ENCODE measurements around the gene SPATA12.

The SPATA12 gene

DNA sequence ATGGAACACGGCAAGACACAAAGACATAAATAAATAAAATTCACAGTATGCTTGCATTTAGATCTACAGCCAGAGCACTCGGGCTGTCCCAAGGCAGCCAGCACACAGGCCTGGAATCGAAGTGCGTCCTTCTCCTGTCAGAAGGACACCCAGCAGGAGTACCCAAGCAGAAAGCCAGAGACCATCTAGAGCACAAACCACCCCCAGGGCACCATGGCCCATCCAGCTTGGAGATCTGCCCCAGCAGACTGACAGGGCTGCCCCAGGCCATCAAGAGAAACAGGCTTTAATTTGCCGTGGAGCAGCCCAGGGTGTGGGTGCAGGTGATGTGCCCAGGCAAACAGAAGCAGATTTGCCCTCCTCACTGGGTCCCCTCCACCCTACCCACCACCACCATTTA lies 7.8 kb upstream of the SPATA12 start:
- no peak for DNase-seq (ENCODE audit: low read depth in 1 of 2, low spot score in 1 of 2)

DNA sequence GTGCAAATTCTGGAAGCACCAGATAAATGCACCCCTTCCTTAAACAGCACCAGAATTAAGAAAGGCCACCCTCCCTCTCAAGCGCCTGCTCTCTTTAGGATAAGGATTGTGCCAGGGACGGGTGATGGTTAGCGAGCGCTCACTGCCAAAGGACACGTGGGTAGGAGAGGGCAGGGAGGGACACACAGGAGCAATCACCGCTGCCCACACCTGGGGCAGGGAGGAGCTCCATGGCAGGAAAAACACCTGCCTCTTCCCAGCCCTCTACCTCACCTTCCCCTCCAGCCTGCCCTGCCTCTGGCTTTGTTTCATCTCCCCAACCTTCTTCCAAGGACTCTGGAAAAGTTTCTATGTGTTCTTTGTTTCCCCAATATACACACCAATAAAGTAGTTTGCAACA lies 7.3 kb upstream of the SPATA12 start:
- no peak for DNase-seq (ENCODE audit: low read depth in 1 of 2, low spot score in 1 of 2)

DNA sequence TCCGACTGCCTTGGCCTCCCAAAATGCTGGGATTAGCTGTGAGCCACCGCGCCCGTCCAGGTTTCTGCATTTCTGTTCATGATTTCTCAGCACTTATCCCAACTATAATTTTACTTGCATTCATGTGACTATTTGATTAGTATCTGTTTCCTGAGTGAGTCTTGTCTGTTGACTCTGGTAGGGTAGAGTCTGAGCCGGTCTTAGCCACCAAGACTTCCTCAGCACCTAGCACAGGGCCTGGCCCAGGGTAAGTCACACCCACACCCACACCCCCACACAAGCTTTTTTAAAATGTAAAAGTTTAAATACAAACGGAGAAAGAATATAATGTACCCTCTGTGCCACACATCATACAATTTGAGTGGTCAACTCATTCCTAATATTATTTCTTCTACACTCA lies 3.1 kb upstream of the SPATA12 start:
- no peak for DNase-seq (ENCODE audit: low read depth in 1 of 2, low spot score in 1 of 2)

DNA sequence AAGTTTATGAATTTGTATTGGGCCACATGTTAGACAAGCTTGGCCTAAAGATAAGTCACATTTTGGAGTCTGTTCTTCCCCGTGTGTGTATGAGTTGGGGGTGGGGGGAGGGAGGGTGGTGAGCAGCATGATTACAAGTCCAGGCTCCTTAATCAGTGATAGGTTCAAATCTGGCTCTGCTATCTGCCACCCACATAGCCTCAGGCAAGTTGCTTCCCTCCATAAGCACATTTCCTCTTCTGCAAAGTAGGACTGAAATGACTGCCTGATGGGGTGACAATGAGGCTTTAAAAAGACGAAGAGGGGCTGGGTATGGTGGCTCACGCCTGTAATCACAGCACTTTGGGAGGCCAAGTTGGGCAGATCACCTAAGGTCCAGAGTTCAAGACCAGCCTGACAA lies 1.1 kb upstream of the SPATA12 start:
- DNase-seq (ENCODE audit: low read depth in 1 of 2, low spot score in 1 of 2), result no peak

DNA sequence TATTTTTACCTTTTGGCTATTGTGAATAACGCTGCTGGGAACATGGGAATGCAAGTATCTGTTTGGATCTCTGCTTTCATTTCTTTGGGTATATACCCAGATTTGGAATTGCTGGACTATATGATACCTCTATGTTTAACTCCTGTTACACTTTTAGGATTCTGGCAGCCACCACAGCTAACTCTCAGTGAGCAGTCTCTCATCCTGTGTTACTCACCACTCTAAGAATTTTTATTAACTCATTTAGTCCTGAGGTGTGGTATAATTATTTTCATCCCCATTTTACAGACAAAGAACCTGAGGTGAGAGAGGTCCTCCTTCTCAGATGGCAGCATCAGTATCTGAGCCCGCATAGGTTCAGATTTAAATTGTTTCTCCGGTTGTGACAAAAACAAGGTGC lies 1.1 kb downstream of the SPATA12 start:
- no peak for DNase-seq (ENCODE audit: low read depth in 1 of 2, low spot score in 1 of 2)

DNA sequence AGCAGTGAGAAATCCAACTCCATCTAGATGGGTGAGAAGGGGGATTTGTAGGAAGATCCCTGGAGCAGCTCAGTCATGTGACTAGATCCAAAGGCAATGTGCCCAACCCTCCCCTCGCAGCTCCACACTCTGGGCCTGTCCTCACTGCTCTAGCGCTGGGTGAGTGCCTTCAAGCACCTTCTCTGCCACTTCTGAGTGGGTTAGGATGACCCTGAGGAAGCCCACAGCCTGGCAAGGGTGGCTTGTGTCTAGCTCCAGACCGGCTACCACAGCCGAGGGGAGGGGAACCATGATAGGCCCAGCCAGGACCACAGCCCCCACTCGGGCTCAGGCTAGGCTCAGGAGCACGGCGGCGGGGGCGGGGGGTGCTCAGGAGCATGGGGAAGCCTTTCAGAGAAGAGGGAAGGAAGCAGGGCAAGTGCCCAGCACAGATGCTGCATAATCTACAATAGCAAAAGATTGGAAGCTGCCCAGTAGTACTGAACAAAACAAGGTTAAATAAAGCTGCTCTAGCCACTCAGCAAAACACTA lies 1.7 kb downstream of the SPATA12 start:
- DNase-seq (ENCODE audit: low read depth in 1 of 2, low spot score in 1 of 2), result no peak

DNA sequence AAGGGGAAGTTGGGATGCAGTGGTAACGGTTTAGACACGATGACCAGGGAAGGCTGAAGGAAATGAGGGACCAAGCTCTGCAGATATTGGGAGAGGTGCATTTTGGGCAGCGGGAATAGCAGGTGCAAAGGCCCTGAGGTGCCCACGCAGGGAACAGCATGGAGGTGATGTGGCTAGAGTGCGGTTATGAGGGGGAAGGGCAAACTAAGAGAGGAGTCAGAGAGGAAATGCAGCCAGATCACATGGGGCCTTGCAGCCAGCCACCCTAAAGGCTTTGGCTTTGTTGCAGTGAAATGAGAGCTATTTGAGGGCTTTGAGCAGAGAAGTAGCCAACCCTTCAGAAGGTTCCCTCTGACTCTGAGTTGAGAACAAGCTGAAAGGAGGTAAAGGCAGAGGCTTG lies 2.6 kb downstream of the SPATA12 start:
- DNase-seq (ENCODE audit: low read depth in 1 of 2, low spot score in 1 of 2), result no peak

DNA sequence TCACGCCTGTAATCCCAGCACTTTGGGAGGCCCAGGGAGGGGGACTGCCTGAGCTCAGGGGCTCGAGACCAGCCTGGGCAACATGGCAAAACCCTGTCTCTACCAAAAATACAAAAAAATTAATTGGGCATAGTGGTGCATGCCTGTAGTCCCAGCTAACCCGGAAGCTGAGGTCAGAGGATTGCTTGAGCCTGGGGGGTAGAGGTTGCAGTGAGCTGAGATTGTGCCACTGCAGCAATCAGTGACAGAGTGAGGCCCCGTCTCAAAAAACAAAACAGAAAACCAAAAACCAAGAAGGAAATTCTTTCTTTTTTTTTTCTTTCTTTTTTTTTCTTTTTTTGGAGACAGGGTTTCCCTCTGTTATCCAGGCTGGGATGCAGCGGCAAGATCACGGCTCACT lies 3.5 kb downstream of the SPATA12 start:
- no peak for DNase-seq (ENCODE audit: low read depth in 1 of 2, low spot score in 1 of 2)

DNA sequence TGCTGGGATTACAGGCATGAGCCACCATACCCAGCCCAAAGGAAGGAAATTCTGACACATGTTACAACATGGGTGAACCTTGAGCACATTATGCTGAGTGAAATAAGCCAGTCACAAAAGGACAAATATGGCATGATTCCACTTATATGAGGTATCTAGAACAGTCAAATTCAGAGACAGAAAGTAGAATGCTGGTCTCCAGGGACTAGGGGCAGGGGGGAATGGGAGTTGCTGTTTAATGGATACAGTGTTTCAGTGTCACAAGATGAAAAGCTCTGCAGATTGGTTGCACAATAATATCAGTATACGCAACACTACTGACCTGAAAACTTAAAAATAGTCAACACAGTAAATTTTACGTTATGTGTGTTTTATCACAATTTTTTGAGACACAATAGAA lies 4.1 kb downstream of the SPATA12 start:
- DNase-seq (ENCODE audit: low read depth in 1 of 2, low spot score in 1 of 2), result no peak

DNA sequence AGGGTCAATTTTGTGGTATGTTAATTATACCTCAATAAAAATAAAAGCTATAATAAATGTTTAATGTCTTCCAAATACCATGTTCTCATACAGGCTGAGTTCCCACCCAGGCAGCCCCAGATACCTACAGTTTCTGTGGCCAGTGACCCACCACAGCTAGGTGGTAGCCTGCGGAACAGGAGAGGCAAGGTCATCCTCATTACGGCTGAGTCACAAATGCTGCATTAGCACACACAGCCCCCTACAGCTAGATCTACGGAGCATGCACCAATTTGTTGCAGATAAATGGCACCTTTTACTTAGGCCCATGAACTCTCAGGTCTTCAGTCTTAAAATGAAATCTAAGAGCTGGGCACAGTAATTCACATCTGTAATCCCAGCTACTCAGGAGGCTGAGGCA lies 5.1 kb downstream of the SPATA12 start:
- DNase-seq (ENCODE audit: low read depth in 1 of 2, low spot score in 1 of 2), result no peak

DNA sequence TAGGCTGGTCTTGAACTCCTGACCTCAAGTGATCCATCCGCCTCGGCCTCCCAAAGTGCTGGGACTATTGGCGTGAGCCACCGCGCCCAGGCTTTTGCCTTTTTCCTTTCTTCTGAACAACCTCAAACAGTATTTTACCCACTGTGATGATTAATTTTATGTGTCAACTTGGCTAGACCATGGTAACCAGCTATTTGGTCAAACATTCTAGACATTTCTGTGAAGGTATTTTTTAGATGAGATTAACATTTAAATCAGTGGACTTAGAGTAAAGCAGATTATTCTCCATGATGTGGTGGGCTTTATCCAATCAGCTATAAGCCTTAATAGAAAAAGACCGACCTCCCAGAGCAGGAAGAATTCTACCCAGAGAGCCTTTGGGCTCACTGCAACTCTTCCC lies 6.0 kb downstream of the SPATA12 start:
- no peak for DNase-seq (ENCODE audit: low read depth in 1 of 2, low spot score in 1 of 2)

DNA sequence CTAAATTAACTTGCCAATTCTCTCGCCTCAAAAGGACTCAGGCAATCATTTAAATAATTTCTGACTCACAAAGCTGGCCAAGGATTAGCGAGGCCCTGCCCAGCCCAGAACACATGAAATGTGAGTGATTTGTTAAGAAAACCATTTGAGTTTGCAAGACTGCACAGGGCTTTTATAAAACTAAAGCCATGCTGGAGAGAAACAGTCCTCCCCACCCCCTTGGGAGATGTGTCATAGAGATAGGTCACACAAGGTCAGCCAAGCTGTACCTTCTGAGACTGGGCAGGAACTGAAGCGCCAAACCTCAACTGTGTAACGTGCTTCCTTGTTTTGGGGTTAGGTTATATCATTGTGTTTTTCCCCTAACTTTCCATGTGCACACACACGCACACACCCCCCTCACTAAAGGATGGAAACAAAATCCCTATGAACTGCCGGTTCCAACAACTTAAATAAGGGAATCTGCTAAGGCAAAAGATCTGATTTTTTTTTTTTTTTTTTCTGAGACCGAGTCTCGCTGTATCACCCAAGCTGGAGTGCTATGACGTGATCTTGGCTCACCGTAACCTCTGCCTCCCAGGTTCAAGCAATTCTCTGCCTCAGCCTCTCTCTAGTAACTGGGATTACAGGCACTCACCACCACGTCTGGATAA lies 8.1 kb downstream of the SPATA12 start:
- no peak for DNase-seq (ENCODE audit: low read depth in 1 of 2, low spot score in 1 of 2)

DNA sequence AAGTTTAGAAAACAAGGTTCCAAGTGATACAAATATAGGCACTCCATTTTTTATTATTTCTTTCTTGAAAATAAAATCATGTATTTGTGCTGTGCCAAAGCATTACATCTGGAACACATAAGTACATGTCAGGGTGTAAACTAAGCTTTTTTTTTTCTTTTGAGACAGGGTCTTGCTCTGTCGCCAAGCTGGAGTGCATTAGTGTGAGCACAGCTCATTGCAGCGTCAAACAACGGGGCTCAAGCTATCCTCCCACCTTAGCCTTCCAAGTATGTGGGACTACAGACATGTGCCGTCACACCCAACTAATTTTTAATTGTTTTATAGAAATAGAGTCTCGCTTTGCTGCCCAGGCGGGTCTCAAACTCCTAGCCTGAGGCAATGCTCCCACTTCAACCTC lies 9.0 kb downstream of the SPATA12 start:
- no peak for DNase-seq (ENCODE audit: low read depth in 1 of 2, low spot score in 1 of 2)

DNA sequence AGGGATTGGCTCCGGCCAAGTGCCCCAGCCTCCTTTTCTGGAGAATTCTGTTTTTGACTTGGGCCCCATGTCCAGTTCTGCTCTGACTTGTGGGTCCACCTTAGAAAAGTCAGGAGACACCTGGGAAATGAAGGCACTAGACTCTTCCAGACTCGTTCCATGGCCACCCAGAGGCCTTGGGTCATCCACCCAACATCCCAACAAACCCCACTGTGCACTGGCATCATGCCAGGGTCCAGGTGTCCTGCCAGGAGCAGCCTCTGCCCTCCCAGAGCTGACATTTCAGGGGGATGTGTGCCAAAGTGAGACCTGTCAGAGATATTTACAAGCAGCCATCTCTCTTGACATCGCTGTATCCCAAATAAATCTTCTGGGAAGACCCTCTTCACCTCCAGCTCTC lies 13.2 kb downstream of the SPATA12 start:
- DNase-seq (ENCODE audit: low read depth in 1 of 2, low spot score in 1 of 2), result no peak

DNA sequence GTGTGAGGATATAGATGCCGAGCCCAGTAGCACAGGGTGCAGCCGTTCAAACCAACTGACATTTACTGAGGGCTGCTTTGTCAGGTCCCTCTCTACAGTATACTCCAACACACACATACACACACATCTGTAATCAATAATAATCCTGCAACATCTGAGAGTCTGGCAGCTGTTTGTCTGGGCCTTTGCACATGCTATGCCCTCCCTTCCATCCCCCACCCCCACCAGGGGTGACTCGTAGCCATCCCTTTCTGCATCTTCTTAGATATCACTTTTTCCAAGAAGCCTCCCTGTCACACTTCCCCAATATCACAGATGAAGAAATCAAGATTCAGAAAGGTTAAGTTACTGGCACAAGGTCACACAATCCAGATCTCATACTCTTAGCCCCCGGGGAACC lies 13.7 kb downstream of the SPATA12 start:
- DNase-seq (ENCODE audit: low read depth in 1 of 2, low spot score in 1 of 2), result no peak

DNA sequence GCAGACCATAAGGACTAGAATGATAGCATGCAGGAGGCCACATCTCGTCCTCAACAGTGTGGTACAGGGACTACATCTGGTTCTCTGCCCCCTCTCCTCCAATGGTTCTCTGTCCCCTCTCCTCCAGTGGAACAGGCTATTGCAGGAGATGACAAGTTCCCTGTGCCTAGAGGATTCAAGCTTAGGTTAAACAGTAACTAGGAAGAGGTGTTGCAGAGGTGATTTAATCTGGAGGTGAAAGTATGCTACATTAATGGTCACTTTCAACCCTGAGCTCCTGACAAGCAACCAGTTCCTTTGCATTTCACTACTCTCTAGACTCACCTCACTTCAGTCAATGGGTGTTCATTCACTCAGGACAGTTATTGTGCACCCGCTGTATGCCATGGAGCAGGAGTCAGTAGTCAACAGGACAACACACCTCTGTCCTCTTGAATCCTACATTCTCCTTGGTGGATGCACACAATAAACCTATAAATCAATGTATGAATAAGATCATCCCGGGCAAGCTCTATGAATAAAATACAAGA lies 16.0 kb downstream of the SPATA12 start:
- no peak for DNase-seq (ENCODE audit: low read depth in 1 of 2, low spot score in 1 of 2)

DNA sequence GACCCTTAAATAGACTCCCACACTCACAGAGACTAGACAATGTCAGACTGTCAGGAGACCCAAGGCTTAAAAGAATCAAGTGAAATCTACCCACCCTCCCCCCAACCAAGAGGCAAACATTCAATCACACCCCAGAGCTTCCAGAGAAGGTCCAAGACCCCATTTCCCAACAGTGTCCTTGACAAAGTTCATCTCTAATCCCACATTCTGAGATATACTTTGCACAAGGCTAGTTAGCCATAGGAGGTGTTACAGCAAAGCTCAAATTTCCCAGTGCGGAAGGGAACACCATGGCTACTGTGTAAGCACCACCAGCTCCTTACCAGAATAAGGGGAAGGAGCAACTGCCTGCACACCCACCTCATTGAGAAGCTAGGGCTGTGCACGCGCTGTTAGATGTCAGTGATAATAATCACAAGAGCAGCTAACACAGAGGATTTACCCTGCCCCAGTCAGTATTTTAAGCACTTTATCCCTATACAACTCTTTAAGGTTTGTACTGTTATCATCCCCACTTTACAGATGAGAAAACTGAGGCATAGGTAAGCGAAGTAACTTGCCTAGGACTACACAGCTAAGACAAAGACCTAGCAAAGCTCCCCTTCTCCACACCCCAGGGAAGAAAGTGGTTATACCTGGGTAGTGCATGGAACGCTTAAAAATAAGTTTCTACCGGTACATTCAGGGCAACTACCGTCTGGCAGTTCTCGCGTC lies 17.3 kb downstream of the SPATA12 start:
- no peak for DNase-seq (ENCODE audit: low read depth in 1 of 2, low spot score in 1 of 2)

DNA sequence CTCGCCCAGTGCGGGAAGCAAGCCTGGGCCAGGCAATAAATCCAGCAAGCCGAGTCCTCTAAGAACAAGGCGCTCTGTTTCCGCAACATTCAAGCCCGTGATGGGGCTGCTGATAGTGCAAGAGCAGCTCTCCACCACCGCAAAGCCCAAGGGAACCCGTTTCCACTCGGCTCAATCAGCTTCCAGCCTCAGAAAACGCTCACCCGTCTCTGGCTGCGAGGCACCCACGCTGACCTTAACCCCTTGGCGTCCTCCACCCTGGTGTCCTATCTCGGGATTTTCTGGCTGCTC lies 17.8 kb downstream of the SPATA12 start:
- no peak for DNase-seq (ENCODE audit: low read depth in 1 of 2, low spot score in 1 of 2)

DNA sequence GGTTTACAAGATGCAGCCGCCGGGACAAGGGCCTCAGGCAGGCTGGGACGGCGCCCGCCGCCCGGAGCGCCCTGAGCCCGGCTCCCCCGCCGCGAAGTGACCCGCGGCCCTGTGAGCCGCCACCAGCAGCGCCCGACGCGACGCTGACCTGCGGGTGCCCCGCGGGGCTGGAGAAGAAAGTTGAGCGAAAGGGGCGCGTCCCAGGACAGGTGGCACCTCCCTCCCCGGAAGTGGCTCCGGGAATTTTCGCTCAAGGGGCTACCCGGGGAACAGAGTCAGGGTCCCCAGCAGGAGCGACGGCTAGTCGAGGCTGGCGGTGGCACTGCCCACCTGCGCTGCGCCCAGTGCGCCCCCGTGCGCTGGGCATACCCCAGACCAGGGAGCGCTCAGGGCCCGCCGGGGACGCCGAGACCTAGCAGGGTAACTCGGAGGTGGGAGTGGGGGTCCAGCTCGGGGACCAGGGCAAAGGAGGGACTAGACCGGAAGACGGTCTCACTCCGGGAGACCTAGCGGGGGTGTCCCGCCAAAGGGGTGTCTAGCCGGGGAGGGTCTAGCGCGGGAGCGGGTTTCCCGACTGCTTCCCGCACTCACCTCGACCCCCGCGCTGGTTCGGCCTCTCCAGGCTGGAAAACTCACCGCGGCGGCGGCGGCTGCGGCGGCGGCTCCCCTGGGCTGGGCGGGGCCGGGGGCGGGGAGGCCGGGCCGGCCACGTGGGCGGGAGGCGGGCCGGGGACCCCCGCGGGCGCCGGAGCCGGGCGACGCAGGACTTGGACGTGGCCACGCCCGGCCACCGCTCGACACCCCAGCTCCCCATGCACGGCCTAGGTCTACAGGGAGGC lies 18.4 kb downstream of the SPATA12 start:
- no peak for DNase-seq (ENCODE audit: low read depth in 1 of 2, low spot score in 1 of 2)

DNA sequence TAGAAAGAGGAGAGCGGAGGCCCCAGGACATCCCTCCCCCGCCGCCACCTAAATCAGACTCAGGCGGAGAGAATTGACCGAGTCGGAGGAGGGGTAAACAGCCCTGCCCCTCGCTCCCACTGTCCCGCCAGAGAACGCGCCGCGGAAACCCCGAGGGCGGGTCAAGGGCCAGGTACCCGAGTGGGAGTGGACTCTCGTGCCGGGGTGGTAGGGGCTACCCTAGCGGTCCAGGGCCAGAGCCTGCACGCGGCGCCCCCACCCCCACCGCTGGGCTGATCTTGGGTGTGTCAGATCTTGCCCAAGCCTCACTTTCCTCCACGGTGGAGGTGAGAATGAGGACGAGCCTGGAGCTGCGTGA lies 19.0 kb downstream of the SPATA12 start:
- no peak for DNase-seq (ENCODE audit: low read depth in 1 of 2, low spot score in 1 of 2)

DNA sequence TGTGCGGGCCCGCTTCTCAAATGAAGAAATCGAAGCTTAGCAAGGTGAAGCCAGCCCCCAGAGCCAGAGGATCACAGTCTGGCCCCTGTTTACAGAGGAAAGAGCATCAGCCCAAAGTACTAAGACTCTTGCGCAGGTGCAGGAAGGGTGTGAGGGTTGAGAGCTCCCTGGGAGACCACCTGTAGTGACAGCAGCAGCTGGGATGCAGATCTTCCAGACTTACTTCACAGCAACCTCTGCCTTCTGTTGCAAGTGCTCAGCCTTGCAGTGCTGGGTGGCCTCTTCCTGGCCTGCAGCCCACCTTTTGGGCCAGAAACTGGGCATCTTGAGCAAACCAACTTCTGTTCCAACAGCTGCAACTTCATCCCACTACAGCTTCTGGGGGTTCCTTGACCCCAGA lies 19.7 kb downstream of the SPATA12 start:
- DNase-seq (ENCODE audit: low read depth in 1 of 2, low spot score in 1 of 2), result no peak

DNA sequence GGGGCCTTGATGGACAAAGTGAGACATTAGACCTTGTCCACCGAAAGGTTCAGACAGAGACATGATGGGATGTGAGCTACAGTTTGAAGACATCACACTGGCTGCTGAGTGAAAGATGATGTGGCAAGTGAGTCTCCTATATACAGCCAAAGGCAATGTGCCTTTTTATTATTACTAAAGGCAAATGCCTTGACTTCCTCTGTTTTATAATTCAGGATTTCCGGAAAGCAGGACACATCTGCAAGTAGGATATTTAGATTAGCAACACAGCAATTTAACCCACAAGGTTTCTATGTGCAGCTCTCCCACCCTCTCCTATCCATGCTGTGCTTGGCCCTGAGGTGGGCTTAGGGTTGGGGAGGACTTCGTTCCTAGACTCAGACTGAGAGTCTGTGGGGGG lies 20.7 kb downstream of the SPATA12 start:
- DNase-seq (ENCODE audit: low read depth in 1 of 2, low spot score in 1 of 2), result no peak

All from stimulated activated CD4-positive, alpha-beta T cell treated with anti-CD3 and anti-CD28 coated beads, Interleukin-15, amount 100 ng/mL, for 1 hour (primary cell).